ENCODE measurements around the gene SLC50A1.
"Not testable (repeated sequence)": the region's sequence is repeated elsewhere in the genome, so short reads cannot be mapped to it uniquely, and the experiment has no call there.

SLC50A1 gene

GRCh38 chr1:155137154-155137949, 1.7 kb downstream of the SLC50A1 start:
- no peak for DNase-seq
- H3K4me1 Mint-ChIP-seq (ENCODE audit: low read depth) = peaks cover 47% of the 10 kb centered on the region
- H3K4me3 Mint-ChIP-seq = peak overlapping the region; percentile 100
- H3K27ac Mint-ChIP-seq = peak overlapping the region; percentile 100
- no peaks in the 10 kb centered on the region for H3K9me3 Mint-ChIP-seq
- no peaks in the 10 kb centered on the region for H3K27me3 Mint-ChIP-seq
- H3K36me3 Mint-ChIP-seq (ENCODE audit: low read depth) = peaks cover 53% of the 10 kb centered on the region

GRCh38 chr1:155139895-155140629, 4.4 kb downstream of the SLC50A1 start, which contains the start of gene DPM3:
Gene DPM3, minus strand, starts transcription at chr1:155140531. Its CDS starts 291 bp downstream, at chr1:155140240.
- DNase-seq = peak; percentile 92
- H3K27ac Mint-ChIP-seq = peak within 1 kb of the TSS; percentile 97
- H3K27me3 Mint-ChIP-seq = no peaks in the 10 kb centered on the region
- H3K36me3 Mint-ChIP-seq (ENCODE audit: low read depth) = peaks cover 53% of the 10 kb centered on the region
- no peaks in the 10 kb centered on the region for H3K9me3 Mint-ChIP-seq
- H3K4me1 Mint-ChIP-seq (ENCODE audit: low read depth) = peaks cover 41% of the 10 kb centered on the region
- H3K4me3 Mint-ChIP-seq = peak within 1 kb of the TSS; percentile 100

- peaks cover 35% of the 10 kb centered on the region for H3K4me1 Mint-ChIP-seq (ENCODE audit: low read depth)
- H3K36me3 Mint-ChIP-seq (ENCODE audit: low read depth) = peaks cover 47% of the 10 kb centered on the region
- no peaks in the 10 kb centered on the region for H3K9me3 Mint-ChIP-seq
- H3K27ac Mint-ChIP-seq = peak overlapping the region; percentile 97
- no peak for DNase-seq
- H3K4me3 Mint-ChIP-seq = peak overlapping the region; percentile 100
- H3K27me3 Mint-ChIP-seq = peaks cover 2% of the 10 kb centered on the region
Observed at GRCh38 chr1:155140630-155140953, 4.9 kb downstream of the SLC50A1 start.

GRCh38 chr1:155141749-155142148, 6.1 kb downstream of the SLC50A1 start:
- peaks cover 7% of the 10 kb centered on the region for H3K27me3 Mint-ChIP-seq
- no peak overlapping the region for H3K4me3 Mint-ChIP-seq
- DNase-seq = no peak

GRCh38 chr1:155145491-155145890, 9.8 kb downstream of the SLC50A1 start:
- Mint-ChIP-seq H3K9me3 (no peaks in the 10 kb centered on the region), H3K4me1 (ENCODE audit: low read depth) (peaks cover 8% of the 10 kb centered on the region), H3K27me3 (peaks cover 17% of the 10 kb centered on the region), H3K36me3 (ENCODE audit: low read depth) (no peaks in the 10 kb centered on the region), H3K27ac (no peak overlapping the region), H3K4me3 (no peak overlapping the region)
- no peak for DNase-seq

More at GRCh38 chr1:155141749-155142148, 6.1 kb downstream of the SLC50A1 start:
- Mint-ChIP-seq H3K27ac (no peak overlapping the region), H3K9me3 (no peaks in the 10 kb centered on the region), H3K4me1 (ENCODE audit: low read depth) (peaks cover 31% of the 10 kb centered on the region), H3K36me3 (ENCODE audit: low read depth) (peaks cover 36% of the 10 kb centered on the region)

GRCh38 chr1:155155996-155156643, 20.5 kb downstream of the SLC50A1 start:
- not testable (repeated sequence) for H3K27ac Mint-ChIP-seq; H3K36me3 Mint-ChIP-seq (ENCODE audit: low read depth); H3K9me3 Mint-ChIP-seq; DNase-seq; H3K27me3 Mint-ChIP-seq; H3K4me3 Mint-ChIP-seq; H3K4me1 Mint-ChIP-seq (ENCODE audit: low read depth)

GRCh38 chr1:155158991-155159390, 23.3 kb downstream of the SLC50A1 start:
- no peaks in the 10 kb centered on the region for H3K36me3 Mint-ChIP-seq (ENCODE audit: low read depth)
- no peak for DNase-seq
- no peaks in the 10 kb centered on the region for H3K4me1 Mint-ChIP-seq (ENCODE audit: low read depth)
- no peaks in the 10 kb centered on the region for H3K9me3 Mint-ChIP-seq
- H3K27me3 Mint-ChIP-seq = no peaks in the 10 kb centered on the region
- no peak overlapping the region for H3K27ac Mint-ChIP-seq
- no peak overlapping the region for H3K4me3 Mint-ChIP-seq

- no peaks in the 10 kb centered on the region for H3K36me3 Mint-ChIP-seq (ENCODE audit: low read depth)
- no peaks in the 10 kb centered on the region for H3K27me3 Mint-ChIP-seq
- H3K4me1 Mint-ChIP-seq (ENCODE audit: low read depth) = no peaks in the 10 kb centered on the region
- no peak overlapping the region for H3K4me3 Mint-ChIP-seq
- no peak for DNase-seq
- H3K9me3 Mint-ChIP-seq = no peaks in the 10 kb centered on the region
- no peak overlapping the region for H3K27ac Mint-ChIP-seq
Observed at GRCh38 chr1:155160128-155160527, 24.5 kb downstream of the SLC50A1 start.

- not testable (repeated sequence) for H3K27me3 Mint-ChIP-seq; H3K36me3 Mint-ChIP-seq (ENCODE audit: low read depth); H3K27ac Mint-ChIP-seq; DNase-seq; H3K4me1 Mint-ChIP-seq (ENCODE audit: low read depth); H3K9me3 Mint-ChIP-seq; H3K4me3 Mint-ChIP-seq
Observed at GRCh38 chr1:155162631-155163030, 27.0 kb downstream of the SLC50A1 start.

GRCh38 chr1:155163785-155164184, 28.1 kb downstream of the SLC50A1 start:
- DNase-seq; H3K9me3 Mint-ChIP-seq; H3K4me3 Mint-ChIP-seq; H3K27me3 Mint-ChIP-seq; H3K27ac Mint-ChIP-seq; H3K36me3 Mint-ChIP-seq (ENCODE audit: low read depth): not testable (repeated sequence)
- peaks cover 12% of the 10 kb centered on the region for H3K4me1 Mint-ChIP-seq (ENCODE audit: low read depth)

GRCh38 chr1:155164625-155165024, 29.0 kb downstream of the SLC50A1 start:
- H3K9me3 Mint-ChIP-seq, H3K27me3 Mint-ChIP-seq, H3K4me3 Mint-ChIP-seq, H3K27ac Mint-ChIP-seq, DNase-seq: not testable (repeated sequence)
- H3K36me3 Mint-ChIP-seq (ENCODE audit: low read depth) = peaks cover 16% of the 10 kb centered on the region
- peaks cover 16% of the 10 kb centered on the region for H3K4me1 Mint-ChIP-seq (ENCODE audit: low read depth)

GRCh38 chr1:155166051-155166470, 30.4 kb downstream of the SLC50A1 start:
- H3K27ac Mint-ChIP-seq = no peak overlapping the region
- peaks cover 25% of the 10 kb centered on the region for H3K36me3 Mint-ChIP-seq (ENCODE audit: low read depth)
- DNase-seq = no peak
- H3K4me1 Mint-ChIP-seq (ENCODE audit: low read depth) = peaks cover 19% of the 10 kb centered on the region
- no peak overlapping the region for H3K4me3 Mint-ChIP-seq
- H3K9me3 Mint-ChIP-seq = no peaks in the 10 kb centered on the region
- H3K27me3 Mint-ChIP-seq = no peaks in the 10 kb centered on the region

- Mint-ChIP-seq H3K4me1 (ENCODE audit: low read depth) (peaks cover 24% of the 10 kb centered on the region), H3K27ac (no peak overlapping the region), H3K27me3 (no peaks in the 10 kb centered on the region), H3K9me3 (no peaks in the 10 kb centered on the region), H3K36me3 (ENCODE audit: low read depth) (peaks cover 31% of the 10 kb centered on the region), H3K4me3 (peak overlapping the region; percentile 12)
- DNase-seq = no peak
Observed at GRCh38 chr1:155166471-155167165, 31.0 kb downstream of the SLC50A1 start.
